Stimulated activated CD8-positive, alpha-beta memory T cell treated with anti-CD3 and anti-CD28 coated beads, Interleukin-4, amount 100 ng/mL, for 4 hours (primary cell): ENCODE measurements around the gene WNT8B.

Source experiments
- DNase-seq, 2 donors: peaks; one replicate each; pipeline ENCODE4 v3.0.0-alpha.2; 2020; ENCODE audit warnings: low read depth in 2 of 2, low spot score in 1 of 2

The WNT8B gene

DNA sequence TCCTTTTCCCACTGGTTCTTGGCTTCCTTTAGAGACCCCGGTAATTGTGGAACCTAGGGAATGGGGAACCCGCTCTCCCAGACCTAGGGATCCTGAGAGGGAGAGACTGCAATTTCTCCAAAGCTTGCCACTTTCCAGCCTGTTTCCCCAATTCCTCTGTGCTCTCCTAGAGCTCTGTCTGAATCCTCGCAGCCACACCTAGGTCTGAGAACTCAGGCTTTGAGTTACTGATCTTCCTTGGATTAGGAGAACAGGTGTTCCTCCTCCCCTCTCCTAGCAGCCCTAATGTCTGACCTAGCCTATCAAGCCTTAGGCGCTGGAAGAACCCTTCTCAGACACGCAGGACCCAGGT, 20.0 kb downstream of the WNT8B start:
- DNase-seq = no peak

DNA sequence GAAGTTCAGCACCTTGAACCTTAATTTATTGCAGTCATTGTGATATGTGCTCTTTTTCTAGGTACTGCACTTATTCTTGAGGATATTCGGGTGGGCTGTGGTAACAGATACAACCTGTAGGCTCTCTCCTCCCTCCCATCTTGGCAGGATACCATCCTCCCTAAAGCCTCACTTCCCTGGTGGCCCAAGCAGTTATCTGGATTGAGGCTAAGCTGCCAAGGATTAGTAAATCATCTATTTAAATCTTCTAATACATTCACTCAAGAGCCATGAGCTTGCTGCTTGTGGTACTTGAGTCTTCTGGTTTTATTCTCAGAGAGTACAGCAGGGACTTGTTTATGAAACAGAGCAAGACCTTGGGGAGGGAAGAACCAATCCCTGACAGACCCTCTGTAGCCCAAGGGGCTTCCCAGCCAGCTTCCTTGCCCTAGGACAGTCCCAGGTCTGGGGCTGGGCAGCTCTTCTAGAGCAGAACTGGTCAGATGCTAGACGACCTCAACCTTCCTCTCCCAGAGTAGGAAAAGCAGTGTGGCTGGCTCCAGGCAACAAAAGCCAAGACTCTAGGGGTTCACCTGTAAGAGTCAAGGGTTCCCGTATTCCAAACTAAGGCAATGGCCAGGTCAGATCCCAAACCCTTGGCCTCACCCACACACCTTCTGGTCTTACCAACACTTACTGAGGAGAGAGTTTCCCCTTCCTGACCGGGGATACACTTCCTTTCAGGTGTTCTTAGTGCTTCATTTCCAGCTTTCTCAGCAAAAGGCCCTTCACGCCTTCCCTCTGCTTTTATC, 21.3 kb downstream of the WNT8B start:
- no peak for DNase-seq

DNA sequence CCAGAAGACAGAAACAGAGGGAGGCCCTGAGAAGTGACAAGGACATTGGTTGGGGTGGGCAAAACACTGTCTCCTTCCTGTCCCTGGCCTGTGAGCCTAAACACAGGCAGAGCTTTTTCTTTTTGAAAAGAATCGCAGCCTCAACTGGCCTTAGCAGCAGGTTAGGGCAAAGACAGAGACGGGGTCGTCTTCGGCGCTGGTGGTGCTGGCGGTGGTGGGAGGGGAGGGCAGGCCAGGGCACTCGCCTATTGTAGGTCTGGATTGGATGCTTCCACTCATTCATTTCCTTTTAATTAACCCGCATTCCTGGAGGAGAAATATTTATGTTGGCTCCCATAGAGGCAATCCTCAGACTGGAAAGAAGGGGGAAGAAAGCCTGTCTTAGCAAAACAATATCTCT, 22.6 kb downstream of the WNT8B start:
- DNase-seq = no peak

DNA sequence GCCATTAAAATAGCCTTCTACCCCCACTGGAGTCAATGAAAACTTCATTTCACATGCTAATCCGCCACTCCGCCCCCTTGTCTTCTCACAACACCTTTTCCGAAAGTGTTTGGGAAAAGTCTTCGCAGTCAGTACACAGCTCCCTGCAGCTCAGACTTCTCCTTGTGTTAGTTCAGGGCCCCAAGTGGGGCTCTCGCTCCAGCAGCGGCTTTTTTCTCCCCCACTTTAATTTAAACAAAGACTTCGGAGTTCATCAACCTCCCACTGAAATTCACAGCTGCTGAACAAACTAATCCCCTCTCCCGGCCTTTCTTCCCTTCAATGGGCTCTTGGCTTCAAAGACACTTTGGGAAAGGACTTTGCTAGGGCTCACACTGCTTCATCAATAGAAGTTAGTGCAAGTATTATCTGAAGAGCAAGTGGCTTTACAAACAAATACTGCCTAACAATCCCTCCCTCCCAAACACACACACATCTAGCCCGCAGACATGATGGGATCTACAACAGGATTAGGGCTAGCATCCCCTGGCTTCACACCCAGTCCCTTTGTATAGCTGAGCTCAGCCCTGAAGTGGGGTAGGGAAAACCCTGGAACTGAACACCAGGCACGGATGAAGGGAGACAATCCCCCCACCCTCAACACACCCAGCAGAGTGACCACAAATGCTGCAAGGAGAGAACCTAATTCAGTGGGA, 23.1 kb downstream of the WNT8B start:
- DNase-seq = no peak

DNA sequence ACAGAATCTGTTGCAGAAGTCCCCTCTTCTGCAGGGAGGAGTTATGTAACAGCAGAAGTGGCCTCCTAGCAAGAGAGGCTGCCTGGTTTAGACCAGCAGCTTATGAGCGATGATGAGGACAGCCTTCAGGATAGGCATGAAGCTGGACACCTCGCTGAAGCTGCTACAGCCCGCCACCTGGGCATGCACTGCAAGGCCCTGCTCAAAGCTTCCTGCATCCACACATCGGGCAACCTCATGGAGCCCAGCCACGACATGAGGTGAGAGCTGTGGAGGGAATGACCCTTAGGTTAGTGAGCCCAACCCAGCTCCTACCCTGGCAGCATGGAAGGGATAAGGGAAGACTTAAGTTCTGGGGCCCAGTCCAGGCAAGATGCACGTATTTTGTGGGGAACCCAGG, 24.7 kb downstream of the WNT8B start:
- DNase-seq = no peak

DNA sequence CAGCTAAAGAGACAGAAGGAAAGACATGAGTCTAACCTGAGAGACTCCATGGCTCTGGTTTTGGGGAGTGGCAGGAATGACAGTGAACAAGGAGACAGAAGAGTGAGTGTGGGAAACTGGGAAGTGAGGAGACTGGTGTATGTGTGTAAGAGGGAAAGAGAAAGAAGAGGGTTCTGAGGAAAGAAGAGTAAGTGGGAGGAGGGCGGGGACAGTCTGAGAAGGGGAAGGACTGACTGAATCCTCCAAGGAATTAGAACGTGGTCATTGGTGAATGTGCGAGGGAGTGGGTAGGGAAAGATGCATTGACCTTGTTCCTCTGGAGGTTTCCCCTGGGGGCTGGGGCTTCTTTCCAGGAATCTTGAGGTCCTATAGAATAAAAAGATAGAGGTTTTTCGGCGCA, 26.6 kb downstream of the WNT8B start:
- DNase-seq = no peak

DNA sequence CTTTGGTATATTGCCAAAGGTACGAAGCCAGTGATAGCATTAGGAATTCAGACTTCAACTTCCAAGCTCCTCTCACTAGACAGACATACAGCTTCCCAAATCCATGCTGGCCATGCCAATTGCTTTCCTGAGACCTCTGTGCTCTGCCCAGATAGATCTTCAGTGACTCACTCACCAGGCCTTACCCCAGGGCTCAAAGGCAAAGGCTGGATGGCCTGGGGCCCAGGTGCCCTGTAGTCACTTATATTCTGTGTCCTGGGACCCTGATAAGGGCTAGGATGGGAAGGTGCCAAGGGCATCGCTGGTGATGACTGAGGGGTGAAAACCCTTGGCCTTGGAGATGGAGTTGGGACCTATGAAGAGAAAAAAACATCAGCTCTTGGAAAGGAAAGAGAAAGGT, 27.7 kb downstream of the WNT8B start:
- no peak for DNase-seq

DNA sequence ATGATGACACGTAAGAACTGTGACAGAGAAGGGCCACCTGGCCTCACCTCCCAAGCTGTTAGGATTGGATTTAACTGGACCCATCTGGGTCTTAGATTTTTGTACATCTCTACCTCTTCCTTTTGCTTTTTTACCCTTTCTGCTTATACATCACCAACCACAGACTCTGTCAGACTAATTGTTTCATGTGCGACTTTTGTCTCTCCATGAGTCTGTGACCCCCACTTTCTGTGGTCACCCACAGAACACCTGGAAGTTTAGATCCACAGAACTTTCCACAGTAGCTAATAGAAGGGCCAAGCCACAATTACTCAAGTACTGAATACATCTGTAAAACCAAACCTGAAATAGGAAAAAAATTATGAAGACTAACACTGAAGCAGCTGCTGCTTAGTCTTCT, 33.8 kb downstream of the WNT8B start:
- no peak for DNase-seq

DNA sequence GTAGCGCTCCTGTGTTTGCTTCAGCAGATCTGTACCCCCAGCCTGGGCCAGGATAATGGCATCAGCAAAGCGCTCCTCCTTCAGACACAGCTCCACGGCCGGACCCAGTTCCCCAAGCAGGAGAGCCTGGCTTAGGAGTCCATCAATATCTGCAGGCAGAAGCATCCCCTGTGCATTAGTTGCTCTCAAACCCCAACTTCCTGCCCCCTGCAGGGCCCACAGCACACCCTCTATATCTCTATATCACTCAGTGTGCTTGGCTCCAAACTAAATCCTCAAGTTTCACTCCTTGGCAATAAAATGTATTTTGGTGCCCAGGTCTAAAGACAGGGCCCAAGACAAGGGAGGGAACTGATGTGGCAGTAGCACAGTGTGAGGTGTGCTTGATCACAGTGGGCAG, 35.2 kb downstream of the WNT8B start:
- DNase-seq = no peak

DNA sequence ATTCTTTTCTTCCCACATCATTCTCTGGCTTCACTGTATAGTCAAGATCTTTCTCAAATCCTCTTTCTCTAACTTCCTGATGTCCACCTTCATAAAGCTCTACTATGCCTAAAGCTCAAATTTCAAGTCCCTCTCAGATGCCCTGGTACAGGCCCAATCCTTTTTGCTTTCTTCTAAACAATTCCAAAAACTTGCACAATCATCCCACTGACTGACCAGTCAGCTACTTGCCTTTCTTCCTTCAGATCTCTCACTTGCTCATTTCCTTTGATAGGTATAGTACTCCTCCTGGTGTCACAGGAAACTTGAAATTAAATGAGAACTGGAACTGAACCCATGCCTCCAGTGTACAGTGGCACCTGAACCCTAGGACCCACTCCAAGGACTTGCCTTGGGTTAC, 38.6 kb downstream of the WNT8B start:
- DNase-seq = no peak

DNA sequence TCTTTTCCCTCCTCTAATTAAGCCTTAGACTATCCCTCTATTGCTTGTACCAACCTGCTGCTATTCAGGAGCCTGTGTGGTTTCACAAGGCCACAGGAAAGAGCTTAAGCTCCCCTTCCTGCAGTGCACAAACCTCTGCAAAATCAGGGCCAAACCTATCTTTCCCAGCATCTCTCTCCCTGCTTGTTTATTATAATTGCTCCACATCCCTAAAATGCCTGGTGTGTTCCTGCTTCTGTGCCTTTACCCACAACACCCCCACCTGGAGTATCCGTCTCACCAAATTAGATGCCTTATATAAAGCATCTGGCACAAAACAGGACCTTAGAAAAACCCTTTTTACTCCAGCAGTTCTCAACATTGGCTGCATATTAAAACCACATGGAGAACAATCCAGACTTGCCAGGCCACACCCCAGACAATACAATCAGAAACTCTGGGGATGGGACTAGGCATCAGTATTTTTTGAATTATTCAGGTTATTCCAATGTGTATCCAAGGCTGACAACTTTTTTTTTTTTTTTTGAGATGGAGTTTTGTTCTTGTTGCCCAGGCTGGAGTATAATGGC, 40.2 kb downstream of the WNT8B start:
- DNase-seq = no peak

DNA sequence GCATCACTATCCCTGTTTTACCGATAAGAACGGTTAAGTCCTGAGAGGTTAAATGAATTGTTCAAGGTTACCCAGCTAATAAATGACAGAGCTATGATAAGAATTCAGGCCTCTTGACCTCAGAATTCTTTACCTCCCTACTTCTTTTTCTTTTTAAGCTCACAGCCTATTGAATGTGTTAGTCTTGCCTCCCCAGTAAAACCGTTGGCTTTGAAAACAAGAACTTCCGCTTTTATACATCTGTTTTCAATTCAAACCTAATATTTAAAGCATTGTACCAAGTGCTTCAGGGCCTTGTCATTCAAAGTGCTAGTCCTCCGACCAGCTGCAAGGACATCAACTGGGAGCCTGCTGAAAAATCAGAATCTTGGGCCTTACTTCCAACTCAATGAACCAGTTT, 41.3 kb downstream of the WNT8B start:
- no peak for DNase-seq

DNA sequence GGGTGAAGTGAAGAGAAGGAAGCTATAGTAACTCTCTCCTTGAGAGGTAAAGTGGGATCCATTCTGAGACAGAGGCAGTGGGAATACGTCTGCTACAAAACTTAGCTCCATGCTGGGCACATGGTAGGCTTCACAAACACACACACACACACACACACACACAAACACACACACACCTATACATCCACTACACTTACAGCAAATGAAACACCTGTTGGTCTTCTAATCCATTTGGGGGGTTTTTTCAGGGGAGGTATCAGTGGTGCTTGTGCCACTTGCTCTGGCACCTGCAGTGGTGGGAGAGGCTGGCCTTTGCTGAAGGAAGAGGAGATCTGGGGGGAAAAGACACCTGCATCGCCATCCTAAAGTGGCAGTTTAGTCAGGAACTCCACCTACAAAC, 42.4 kb downstream of the WNT8B start:
- no peak for DNase-seq

DNA sequence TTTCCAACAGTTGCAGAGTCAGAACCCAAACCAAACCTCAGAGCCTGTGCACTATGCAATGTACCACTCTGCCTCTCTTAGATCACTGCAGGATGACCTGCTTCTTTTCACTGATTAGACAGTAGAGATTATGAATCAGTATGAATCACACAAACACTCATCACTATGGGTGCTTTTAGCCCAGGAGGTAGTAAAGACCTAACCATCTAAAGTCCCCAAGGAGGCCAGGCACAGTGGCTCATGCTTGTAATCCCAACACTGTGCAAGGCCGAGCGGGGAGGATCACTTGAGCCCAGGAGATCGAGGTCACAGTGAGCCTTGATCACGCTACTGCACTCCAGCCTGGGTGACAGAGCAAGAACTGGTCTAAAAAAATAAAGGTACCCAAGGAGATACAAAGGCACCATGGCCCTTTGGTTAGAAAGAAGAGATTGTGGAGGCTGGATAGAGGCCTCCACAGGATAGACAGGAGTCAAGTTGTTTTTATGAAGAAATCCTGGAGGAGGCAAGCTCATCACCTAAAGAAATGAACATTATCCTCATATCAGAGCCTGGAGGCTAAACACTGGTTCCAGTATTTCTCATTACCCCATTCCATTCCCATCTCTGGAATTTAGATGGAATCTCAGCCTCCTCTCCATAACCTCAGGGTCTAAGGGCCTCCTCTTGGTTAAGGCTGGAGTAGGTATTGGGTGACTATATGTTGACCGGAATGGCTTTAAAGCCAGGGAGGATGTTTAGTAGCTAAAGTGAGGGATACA, 44.0 kb downstream of the WNT8B start:
- DNase-seq = no peak

DNA sequence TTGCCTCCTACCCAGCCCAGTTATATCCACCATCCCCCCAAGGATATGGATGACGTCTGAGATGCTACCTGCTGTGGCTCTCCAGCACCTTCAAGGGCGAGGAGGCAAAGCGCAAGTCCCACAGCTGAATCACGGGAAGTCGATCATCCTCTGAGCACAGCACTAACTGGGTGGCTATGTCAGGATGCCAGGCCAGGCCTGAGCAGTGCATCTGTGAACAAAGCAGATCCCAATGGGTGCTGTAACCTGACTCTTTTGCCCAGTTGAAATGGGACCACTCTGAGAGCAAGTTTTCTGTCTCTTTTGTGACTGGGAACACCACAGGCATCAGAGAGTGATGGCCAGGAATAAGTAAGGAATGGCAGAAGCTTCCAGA, 44.5 kb downstream of the WNT8B start:
- DNase-seq = no peak

DNA sequence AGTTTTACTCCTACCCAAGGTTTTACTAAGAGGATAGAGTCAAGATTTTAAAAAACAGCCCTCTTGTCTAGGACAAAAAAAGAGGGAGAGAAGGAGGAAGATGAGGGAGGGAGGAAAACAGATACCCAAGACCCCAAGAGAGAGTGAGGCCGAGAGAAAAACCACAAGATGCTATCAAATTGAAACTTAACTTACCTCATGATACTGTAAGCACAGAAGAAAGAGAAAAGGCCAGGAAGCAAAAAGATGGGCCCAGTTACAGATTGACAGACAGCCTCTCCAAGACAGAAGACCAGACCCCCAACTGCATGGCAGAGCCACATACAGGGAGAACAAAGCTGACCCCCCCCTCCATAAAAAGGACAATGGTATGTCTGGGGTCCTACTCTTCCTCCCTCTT, 45.5 kb downstream of the WNT8B start:
- DNase-seq = no peak

DNA sequence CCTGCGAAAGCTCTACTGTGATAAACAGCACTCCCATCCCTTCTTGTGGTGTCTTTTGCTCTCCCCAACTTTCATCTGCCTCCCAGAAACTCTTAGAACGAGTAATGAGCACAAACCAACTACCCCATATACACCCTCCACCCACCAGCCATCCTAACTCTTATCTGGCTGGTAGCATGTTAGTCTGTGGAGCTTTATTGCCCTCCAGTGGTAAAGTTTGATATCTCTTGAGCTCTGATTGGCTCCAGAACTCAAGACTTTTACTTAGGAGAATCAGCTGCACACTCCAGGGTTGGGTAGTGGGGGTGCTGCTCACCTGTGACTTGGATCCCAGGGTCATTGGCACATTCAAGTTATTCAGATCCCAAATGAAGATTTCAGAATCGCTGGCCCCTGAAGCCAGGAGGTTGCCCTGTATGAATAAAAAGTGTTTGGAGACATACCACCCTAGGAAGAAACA, 45.9 kb downstream of the WNT8B start:
- DNase-seq = no peak

DNA sequence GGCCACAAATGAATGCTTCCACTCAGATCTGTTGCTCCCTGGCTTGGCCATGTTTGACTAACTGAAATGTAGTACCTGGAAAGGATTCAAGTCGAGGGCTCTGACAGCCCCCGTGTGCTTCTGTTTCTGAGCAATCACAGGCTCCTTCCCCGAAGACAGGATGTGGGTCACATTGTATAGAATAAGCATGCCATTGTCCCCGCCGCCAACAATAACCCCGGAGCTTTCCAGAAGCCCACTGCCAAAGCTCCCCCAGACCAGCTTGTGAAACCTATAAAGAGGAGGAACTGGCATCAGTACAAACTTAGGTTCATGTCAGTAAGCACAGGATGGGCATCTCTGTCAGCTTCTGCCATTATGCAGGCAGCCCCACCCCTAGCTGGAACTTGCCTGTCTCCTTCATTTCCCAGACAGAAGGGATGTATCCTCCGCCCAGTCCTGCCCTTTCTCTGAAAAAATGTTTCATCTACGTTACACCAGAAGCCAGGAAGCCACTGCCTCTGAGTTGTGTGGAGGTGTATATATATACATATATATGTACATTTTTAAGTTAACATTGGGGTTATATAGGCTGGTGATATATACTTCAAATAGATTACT, 46.5 kb downstream of the WNT8B start:
- DNase-seq = peak in 1 of 2 donors; percentile 42

DNA sequence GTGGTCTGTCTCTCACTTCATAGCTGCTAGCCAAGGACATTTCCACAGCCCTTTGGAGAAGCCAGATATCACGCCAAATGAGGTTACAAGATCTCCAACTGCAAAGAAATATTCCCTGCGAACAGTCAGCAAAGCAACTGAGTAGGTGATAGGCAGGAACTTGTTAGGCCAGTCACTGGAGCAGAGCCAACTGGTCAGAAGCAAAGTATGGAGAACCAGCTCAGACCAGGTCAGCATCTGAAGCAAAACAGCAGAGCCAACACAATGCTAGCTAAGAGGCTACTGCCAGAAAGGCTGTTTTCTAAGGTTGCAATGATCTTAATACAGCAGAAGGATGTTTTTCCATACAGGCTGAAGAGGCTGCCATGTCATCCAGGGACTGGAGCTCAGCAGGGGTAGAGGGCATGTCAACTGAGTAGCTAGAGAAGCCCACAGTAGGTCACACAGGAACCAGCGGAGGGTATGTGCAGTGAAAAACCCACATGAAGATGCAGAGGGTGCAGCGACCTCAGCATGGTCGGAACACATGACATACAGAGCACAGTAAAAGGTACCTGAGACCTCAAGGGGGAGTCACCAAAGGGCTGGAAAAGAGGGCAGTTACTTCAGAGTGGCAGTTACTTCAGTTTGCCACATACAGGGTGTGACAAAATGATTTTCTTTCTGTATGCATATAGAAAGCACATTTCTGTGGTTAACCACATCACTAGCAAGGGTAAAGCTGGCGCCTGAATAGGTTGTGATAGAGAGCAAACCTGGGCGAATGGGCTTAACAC, 47.9 kb downstream of the WNT8B start:
- peak; percentile 26 to 56 for DNase-seq

DNA sequence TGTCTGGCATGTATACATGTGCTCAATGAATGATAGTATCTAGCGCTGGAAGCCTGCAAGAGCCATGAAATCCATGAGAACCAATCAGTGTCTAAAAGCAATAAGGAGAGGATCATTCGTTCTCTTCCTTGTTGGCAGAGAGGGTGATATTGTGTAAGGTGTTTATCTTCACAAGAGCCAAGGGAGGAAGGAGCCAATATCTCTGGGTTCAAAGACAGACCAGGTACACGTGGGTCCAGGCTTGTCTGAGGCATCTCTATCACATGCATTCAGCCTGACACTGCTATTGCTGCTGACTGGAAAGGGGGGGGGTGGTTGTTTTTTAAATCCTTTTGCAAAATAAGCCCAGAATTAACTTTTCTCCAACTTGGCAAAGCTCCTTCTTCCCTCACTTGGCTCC, 52.8 kb downstream of the WNT8B start:
- DNase-seq = no peak

DNA sequence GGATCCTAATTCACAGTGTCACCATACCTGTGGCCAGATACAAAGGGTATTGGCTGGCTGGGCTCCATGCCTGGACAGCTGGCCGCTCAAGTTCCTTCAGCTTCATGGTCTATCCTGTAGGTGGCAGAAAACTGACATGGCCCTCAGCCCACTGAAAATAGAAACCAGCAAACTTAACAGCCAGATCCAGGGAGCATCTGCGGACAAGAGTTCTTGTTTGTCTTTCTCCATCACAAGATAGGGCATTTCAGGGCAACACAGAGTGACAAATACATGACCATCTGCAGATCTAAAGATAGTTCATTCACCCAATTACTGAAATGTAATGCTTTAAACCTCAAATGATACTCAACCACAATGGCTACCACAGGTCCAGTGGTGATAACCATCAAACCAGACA, 54.0 kb downstream of the WNT8B start:
- DNase-seq = no peak
